SU-DHL-6 (cell line): Measurements from ENCODE around the gene EXOC3L4.

Source experiments
- CTCF ChIP-seq: fragments of 200-600 bp; sonication (generic); IDR thresholded peaks from one replicate; pipeline ENCODE4 v1.5.1; 2017; ENCODE audit warnings: antibody characterized with exemption, mild to moderate bottlenecking, low read length, moderate library complexity; ENCODE audit not compliant: insufficient read depth, poor library complexity, severe bottlenecking
- EZH2phosphoT487 ChIP-seq: fragments of 200-600 bp; sonication (generic), shearing (Covaris generic); conservative IDR thresholded peaks from 2 replicates; pipeline ENCODE4 v1.6.1; 2018; ENCODE audit warnings: mild to moderate bottlenecking, antibody characterized with exemption, low read length, moderate library complexity, mixed read lengths

GRCh38 chr14:103058164-103059055 is 36.1 kb upstream of the EXOC3L4 start:
- no peak for TF ChIP-seq CTCF
- TF ChIP-seq EZH2phosphoT487 = no peak
